ENCODE measurements around the gene INPP5D.

The INPP5D gene

DNA sequence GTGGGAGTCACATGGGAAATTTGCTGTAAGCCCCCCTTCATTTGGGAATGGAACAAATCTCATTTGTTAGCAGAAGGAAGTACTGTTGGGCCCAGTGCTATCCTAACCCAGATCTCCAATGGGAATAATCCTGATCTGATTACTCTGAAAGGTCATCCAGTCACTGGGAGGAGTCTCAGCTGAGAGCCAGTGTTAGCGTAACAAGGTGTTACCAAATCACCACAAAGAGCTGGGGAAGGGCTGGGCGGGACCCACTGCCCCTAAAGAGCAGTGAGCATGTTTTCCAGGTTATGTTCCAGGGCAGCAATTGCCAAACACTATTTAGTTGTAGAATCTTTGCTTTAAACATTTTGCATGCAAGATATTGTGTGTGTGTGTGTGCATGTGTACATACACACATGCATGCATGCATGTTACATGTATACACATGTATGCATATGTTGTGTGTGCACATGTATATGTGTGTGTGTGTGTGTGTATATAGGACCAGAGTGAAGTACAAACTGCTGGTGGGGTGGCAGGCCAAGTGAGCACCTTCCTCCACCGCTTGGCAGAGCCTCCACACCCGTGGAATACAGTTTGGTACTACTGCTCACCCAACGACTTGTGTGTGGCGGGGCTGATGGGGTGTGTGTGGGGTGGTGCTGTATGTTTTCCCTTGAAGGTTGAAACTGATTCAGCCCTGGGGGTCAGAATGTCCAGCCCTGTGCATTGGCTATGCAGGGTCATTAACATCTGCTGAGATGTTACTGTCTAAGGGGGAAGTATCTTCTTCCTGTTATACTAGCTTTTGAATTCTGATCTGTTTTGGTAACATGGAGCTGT, 15.2 kb downstream of the INPP5D start:
- no peak for DNase-seq (ENCODE audit: low spot score)

DNA sequence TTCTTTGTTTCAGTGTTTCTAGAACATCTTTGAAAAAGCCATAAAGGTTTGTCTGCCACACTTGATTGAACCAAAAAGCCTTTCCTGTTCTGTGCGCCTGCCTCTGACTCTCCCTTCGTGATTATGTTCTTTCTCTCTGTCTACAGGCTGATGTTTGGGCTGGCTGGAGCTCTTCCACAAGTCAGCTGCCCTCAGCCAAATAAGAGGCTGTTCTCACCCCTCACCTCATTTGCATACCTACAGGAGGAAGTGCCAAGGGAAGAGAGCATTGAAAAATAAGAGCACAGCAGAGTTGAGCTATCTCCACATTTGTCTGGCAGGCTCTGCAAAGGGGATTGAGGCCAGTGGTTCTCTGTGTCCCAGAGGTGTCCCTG, 15.8 kb downstream of the INPP5D start:
- DNase-seq (ENCODE audit: low spot score) = no peak

- no peak for DNase-seq (ENCODE audit: low spot score)
These were observed 16.6 kb downstream of the INPP5D start for GRCh38 chr2:233076749-233077148.

- no peak for DNase-seq (ENCODE audit: low spot score)
These were observed 19.3 kb downstream of the INPP5D start for GRCh38 chr2:233079473-233079877.

- DNase-seq (ENCODE audit: low spot score) = no peak
These were observed 20.1 kb downstream of the INPP5D start for GRCh38 chr2:233079953-233080835.

GRCh38 chr2:233080836-233081229, 20.7 kb downstream of the INPP5D start:
- DNase-seq (ENCODE audit: low spot score) = no peak

GRCh38 chr2:233081232-233081730, 21.1 kb downstream of the INPP5D start:
- no peak for DNase-seq (ENCODE audit: low spot score)

DNA sequence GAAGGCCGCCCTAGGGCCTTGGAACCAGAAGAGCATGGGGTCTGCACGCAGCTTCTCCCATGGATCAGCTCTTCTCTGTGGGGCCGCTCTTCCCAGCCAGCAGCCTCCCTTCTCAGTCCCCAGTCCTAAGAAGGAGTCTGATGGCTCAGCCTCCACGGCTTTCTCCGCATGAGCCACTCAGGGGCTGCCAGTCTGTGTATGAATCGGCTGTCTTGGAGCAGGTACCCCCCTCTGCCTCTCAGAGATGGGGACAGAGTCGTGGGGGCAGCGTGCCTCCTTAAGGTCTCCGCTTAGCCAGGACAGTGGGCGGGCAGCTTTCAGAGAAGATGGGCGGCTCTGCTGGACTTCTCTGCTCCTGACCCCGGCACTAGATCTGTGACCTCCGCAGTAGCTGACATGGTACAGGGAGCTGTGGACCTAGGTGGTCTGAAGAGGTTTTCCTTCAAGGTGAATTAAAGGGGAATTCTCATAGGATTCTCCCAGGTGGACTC, 21.6 kb downstream of the INPP5D start:
- DNase-seq (ENCODE audit: low spot score) = no peak

GRCh38 chr2:233082222-233082930, 22.2 kb downstream of the INPP5D start:
- DNase-seq (ENCODE audit: low spot score) = no peak

- DNase-seq (ENCODE audit: low spot score) = no peak
These were observed 23.0 kb downstream of the INPP5D start for GRCh38 chr2:233082931-233083755.

GRCh38 chr2:233083782-233084181, 23.6 kb downstream of the INPP5D start:
- DNase-seq (ENCODE audit: low spot score) = no peak

DNA sequence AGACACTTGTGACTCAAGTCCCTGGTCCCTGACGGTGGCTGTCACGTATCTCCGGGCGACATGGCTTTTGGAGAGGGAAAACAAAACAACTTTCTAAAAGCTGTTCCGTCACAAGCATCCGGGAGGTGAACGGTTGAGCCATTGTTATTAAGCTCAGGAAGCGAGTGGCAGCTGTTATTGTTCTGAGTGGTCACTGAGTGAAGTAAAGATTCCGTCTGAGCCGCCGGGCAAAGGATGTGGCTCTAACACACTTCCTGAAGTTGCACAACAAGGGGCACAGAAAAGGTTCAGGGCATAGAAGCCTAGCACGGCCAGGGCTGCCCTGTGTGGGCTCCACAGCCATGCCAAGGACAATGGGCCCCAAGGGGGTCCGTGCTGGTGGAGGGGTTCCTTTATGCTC, 24.3 kb downstream of the INPP5D start:
- DNase-seq (ENCODE audit: low spot score) = no peak

GRCh38 chr2:233085037-233085838, 25.1 kb downstream of the INPP5D start:
- no peak for DNase-seq (ENCODE audit: low spot score)

DNA sequence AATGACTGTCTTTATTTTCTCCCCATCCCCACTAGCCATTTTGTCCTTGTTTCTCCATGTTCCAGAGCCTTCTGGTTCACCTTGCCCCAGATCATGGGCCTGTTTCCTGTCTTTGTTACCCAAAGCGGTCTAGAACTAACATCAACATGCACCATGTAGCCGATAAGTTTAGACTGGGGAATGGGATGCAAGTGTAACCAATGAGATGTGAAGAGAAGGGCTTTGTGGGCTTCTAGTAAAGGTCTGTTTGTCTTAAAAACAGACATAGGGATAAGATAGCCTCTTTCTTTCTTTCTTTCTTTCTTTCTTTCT, 25.7 kb downstream of the INPP5D start:
- no peak for DNase-seq (ENCODE audit: low spot score)

DNA sequence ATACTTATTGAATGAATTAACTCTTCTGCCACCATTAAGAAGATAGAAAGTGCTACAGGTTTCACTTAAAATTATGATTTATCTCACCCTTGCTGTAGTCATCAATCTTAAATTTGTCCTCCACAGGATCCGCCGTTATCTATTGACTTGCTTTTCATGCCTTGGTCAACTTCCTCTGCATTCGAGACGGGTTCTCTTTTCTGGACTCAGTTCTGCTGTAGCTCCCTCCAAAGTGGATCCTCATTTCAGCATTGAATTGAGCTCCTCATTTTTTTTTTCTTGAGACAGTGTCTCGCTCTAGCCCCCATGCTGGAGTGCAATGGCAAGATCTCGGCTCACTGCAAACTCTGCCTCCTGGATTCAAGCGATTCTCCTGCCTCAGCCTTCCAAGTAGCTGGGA, 27.6 kb downstream of the INPP5D start:
- no peak for DNase-seq (ENCODE audit: low spot score)

DNA sequence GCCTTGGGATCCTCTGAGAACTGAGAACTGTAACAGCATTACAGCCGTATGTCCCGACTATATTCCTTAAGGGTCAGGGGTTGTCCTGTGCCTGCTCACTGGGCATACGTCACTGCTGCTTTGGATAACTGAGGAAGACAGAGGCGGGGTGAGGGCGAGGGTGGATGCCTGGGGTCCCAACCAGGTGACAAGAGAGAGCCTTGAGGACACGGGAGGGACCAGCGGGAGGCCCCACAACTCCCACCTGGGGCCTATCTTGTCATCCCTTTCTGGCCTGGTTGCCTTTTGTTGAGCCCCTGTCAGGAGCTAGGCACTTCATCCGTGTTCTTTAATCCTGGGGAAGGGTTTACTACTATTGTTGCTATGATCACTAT, 28.8 kb downstream of the INPP5D start:
- no peak for DNase-seq (ENCODE audit: low spot score)

- DNase-seq (ENCODE audit: low spot score) = no peak
These were observed 29.7 kb downstream of the INPP5D start for GRCh38 chr2:233089851-233090250.

- DNase-seq (ENCODE audit: low spot score) = no peak
These were observed 30.7 kb downstream of the INPP5D start for GRCh38 chr2:233090879-233091278.

DNA sequence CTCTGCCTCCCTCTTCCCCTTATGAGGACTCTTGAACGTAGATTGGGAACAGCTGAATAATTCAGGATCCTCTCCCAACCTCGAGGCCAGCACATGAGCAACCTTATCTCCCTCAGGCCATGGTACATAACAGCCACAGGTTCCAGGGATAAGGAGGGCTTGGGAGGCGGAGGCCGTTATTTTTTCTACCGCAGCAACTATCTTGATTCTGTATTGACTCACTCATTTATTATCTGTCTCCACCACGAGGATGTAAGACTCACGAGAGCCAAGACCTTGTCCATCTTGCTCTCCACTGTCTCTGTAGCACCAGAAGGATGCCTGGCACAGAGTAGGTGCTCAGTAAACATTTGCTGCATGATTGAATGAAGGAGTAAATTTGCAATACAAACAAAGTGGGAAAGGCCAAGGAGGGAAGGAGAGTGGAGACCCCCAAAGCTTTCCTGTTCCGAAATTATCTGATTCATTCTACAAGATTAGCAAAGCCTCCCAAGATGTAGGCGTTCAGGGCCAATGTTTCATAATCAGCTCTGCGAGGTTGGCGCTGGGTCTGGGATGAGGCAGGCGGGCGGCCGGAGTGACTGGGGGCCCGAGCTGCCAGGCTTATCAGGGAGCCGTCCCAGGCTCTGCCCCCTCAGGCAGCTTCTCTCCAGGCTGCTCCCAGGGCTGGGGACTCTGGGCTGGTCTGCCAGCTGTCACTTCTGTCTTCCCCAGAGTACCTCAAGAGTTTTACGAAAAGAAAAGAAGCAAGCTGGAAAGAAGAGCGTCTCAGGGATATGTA, 31.6 kb downstream of the INPP5D start:
- DNase-seq (ENCODE audit: low spot score) = no peak
